ENCODE data around the gene PPP6R3.
"Not testable (repeated sequence)": the region's sequence is repeated elsewhere in the genome, so short reads cannot be mapped to it uniquely, and the experiment has no call there.

PPP6R3 gene

DNA sequence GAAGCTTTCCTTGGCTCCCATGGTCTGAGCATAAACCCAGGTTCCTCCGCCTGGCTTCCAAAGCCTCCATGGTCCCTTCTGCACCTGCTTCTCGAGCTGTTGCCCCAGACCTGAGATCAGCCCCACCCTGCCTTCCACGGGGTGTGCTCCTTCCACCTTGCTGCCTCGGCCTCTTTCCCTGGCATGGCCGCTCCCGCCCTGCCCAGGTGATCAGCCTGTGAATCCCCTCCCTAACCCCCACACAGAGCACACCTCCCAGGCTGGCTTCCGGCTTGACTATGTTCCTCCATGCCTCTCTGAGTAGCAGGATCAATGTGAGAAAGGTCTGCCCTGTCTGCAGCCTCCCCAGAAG lies 2.7 kb upstream of the PPP6R3 start:
- DNase-seq = no peak

DNA sequence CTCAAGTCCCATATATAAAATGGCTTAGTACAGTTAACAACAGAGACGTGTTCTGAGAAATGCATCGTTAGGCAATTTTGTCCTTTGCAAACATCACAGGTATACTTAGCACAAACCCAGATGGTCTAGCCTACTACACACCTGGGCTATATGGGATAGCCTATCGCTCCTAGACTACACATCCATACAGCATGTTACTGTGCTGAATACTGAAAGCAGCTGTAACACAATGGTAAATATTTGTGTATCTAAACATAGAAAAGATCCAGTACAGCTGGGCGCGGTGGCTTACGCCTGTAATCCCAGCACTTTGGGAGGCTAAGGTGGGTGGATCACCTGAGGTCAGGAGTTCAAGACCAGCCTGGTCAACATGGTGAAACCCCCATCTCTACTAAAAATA lies 2.2 kb upstream of the PPP6R3 start:
- DNase-seq = not testable (repeated sequence)

- peak; percentile 98 for DNase-seq
Observed at GRCh38 chr11:68459886-68460740, 439 bp upstream of the PPP6R3 start.

GRCh38 chr11:68461575-68461917 lies 994 bp downstream of the PPP6R3 start:
- DNase-seq = no peak

- no peak for DNase-seq
Observed at GRCh38 chr11:68463714-68464113, 3.2 kb downstream of the PPP6R3 start.

DNA sequence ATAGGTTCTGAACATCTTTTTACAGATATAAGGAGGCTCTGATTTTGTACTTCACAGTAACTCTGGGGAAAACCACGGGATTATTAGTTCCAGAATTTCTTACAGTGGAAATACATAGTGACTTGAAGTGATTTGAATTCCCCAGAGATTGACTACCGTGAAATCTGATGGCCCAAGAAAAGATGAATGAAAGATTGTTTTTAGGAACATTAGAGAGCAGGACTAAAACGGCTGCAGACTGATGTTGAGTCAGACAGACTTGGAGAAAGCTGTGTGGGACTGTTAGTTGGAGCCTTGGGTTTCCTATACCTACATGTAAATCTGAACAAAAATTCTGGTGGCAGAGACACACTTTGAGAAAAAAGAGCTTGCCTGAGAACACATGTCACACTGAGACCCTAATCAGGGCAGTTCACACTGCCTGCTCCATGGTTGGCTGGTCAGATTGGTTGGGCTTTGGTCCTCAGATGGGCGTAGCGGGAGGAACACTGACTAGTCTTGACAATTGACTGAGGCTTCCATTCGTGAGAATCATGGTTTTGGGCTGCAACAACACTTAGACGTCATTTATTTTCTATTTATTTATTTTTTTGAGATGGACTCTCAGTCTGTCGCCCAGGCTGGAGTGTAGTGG lies 6.8 kb downstream of the PPP6R3 start:
- DNase-seq = no peak

- DNase-seq = no peak
Observed at GRCh38 chr11:68468217-68468828, 7.8 kb downstream of the PPP6R3 start.

DNA sequence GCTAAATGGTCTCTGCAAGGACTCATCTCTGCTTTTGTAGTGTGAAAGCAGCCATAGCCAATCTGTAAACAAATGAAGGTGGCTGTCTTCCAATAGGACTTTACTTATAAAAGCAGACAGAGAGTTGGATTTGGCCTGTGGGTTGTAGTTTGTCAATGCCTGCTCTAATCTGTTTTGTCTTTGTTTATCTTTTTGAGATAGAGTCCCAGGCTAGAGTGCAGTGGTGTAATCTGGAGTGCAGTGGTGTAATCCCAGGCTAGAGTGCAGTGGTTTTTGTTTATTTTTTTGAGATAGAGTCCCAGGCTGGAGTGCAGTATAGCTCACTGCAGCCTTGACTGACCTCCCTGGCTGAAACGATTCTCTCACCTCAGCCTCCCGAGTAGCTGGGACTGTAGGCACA lies 8.6 kb downstream of the PPP6R3 start:
- DNase-seq = no peak

DNA sequence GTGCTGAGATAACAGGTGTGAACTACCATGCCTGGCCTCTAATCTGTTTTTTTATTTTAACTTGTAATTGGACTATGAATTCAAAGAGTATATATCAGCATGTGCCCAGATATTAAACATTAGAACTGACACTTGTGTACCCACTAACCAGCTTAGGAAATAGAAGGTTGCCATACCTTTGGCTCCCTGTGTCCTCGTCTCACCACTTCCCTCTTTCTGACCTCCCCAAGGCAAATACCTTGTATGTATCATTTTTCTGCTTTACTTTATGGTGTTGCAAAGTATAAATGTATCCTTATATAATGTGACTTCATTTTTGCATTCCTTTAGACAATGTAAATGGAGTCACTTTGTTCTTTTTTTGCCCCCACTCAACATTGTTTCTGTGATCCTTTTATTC lies 9.1 kb downstream of the PPP6R3 start:
- no peak for DNase-seq

- DNase-seq = no peak
Observed at GRCh38 chr11:68470304-68470811, 9.8 kb downstream of the PPP6R3 start.

GRCh38 chr11:68471360-68472340 lies 11.1 kb downstream of the PPP6R3 start:
- DNase-seq = no peak

DNA sequence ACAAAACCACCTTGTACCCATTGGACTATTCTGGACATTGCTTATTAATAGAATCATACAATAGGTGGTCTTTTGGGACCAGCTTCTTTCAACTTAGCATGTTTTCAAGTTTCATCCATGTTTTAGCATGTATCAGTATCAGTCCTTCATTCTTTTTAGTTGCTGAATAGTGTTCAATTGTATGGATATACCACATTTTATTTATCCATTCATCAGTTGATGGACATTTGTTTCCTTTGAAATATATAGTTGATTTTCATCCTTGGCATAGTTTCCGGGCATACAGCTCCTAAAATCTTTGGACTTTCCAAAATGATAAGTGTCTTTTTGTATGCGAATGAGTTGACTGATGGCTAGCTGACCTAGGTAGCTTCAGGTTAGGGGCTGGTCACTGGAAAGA lies 12.2 kb downstream of the PPP6R3 start:
- no peak for DNase-seq

GRCh38 chr11:68473693-68474092 lies 13.1 kb downstream of the PPP6R3 start:
- no peak for DNase-seq

- not testable (repeated sequence) for DNase-seq
Observed at GRCh38 chr11:68475626-68476025, 15.1 kb downstream of the PPP6R3 start.

DNA sequence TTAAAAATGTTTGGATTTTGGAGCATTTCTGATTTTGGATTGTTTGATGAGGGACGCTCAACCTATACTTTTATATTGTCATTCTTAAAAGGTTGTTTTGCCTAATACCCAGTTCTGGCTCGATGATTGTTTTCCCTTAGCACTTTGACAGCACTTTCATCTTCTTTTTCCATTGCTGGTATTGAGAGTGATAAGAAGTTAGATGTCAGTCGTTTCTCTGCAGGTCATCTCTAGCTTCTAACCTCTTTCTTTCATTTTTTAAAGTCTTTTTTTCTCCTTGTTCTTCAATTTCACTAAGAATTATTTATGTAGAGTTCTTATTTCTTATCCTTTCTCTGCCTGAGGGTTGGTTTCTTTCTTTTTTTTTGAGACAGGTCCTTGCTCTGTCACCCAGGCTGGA lies 18.8 kb downstream of the PPP6R3 start:
- DNase-seq = no peak

DNA sequence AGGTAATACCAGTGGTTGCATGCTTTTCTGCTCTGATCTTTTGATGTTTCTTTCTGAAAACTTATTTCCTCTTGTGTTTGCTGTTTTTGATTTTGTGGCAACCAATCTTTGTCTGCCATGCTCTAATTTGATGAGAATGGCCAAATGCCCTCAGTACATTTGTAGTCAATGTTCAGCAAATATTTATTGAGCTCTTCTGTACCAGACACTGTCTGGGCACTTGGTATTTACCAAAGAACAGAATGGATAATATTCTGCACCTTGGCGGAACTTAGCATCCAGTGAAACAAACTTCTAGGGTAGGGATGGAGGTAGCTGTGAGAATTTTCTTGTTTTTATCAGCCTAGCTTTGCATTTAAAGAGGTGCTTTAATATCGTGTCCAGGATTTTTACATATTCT lies 19.6 kb downstream of the PPP6R3 start:
- no peak for DNase-seq

DNA sequence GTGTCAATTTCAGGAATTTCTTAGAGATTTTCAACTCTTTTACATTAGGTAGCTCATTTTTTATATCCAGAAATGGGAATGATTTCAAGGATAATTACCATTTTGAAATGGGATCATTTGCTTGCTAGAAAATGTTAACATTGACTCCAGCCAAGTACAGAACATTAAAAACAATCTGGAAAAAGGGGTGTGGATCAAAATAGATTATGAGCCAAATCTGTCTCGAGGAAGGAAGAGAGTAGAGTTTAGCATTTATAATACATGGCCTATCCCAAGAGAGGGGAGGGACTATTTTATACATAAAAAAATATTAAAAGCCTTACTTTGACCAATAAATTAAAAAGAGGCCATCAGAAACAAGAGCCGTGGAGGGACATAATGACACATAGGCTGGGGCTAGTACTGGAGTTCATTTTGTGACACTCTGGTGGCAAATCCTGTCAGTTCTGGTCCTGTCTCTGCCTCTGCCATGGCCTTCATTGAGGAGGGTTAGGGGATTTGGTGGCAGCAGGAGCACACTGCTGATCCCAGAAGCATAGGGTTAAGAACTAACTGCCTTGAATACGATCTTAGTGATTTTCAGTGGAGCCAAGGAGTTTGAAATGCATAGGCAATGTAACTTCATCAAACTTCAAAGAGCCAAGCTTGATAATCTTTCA lies 20.4 kb downstream of the PPP6R3 start:
- no peak for DNase-seq

DNA sequence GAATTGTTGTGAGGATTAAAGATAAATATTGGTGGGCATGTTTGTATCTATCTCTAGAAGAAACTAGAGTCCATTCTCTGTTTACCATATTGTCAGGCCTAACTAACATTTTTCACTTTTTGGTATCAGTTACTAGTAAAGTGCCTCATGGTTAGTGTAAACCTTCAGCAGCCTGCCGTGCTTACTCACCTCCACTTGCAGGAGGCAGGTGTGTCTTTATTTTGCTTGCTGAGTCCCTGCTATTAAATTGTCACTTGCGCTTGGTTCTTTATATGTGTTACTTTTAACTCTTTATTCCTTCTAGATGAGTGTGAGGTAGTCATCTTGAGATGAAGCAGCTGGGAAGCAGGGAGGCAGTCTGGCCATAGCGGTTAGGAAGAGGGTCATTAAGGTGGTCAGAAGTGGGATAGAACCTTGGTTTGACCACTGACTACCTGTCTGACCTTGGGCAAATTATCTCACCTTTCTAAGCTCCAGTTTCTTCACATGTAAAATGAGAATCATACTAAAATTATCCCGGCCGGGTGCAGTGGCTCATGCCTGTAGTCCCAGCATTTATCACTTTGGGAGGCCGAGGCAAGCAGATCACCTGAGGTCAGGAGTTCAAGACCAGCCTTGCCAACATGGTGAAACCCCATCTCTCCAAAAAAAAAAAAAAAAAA lies 21.2 kb downstream of the PPP6R3 start:
- no peak for DNase-seq

DNA sequence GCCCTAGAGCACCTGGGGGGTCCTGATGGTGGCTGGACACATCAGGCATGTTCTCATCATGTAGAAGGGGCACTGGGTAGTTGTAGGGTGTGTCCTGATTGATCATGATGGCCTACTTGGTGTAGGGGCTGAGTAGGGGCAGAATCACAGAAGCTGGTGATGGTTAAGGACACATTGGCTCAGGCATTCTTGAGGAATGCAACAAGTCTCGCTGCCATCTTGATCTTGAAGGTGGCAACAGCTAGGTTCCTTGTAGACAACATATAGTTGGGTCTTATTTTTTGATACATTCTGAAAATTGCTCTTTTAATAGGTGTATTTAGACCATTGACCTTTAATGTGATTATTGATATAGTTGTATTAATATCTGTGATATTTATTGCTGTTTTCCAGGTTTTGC lies 28.1 kb downstream of the PPP6R3 start:
- no peak for DNase-seq

DNA sequence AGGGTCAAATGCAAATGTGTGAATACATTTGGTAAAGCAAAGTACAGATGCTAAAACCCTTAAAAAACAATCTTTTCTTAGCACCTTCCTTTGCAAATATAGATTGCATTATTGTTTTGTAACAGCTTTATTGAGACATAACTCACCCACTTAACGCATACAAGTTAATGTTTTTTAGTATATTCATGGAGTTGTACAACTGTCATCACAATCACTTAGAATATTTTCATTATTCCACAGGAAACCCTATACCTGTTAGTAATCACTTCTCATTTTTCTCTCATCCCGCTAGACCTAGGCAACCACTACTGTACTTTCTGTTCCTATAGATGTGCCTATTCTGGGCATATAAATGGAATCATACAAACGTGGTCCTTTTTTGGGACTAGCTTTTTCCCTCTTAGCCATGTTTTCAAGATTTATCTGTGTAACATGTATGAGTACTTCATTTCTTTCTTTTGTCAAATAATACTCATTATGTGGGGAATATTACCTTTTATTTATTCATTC lies 34.7 kb downstream of the PPP6R3 start:
- no peak for DNase-seq

DNA sequence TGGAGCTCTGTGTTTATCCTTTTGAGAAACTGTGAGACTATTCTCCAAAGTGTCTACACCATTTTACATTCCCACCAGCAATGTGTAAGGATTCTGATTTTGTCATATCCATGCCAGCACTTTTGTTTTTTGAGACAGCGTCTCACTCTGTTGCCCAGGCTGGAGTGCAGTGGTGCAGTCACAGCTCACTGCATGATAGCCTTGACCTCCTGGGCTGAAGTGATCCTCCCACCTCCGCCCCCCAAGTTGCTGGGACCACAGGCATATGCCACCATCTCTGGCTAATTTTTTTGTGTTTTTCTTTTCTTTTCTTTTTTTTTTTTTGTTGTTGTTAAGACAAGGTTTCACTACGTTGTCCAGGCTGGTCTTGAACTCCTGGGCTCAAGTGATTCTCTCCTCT lies 35.3 kb downstream of the PPP6R3 start:
- no peak for DNase-seq

DNA sequence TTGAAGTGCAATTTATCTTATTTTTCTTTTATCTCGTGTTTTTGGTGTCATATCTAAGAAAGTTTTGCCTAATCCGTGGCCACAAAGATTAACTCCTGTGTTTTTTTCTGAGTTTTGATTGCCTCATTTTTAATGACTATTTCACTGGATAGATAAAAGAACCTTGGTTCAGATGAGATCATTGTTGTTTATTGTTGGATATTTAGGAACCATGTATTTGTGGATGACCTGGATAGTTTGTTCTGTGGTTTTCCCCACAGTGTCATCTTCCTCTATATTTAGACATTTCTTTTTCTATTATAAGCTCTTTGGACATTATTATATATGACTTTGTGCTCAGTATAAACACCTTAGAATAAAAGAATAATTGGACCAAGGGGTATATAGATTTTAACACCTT lies 37.2 kb downstream of the PPP6R3 start:
- DNase-seq = no peak
